Central memory CD4-positive, alpha-beta T cell (primary cell): ENCODE data around the gene SLC25A22.

ENCODE experiments used
- DNase-seq: peaks from one replicate; pipeline ENCODE4 v3.0.0; 2022

SLC25A22 gene

DNA sequence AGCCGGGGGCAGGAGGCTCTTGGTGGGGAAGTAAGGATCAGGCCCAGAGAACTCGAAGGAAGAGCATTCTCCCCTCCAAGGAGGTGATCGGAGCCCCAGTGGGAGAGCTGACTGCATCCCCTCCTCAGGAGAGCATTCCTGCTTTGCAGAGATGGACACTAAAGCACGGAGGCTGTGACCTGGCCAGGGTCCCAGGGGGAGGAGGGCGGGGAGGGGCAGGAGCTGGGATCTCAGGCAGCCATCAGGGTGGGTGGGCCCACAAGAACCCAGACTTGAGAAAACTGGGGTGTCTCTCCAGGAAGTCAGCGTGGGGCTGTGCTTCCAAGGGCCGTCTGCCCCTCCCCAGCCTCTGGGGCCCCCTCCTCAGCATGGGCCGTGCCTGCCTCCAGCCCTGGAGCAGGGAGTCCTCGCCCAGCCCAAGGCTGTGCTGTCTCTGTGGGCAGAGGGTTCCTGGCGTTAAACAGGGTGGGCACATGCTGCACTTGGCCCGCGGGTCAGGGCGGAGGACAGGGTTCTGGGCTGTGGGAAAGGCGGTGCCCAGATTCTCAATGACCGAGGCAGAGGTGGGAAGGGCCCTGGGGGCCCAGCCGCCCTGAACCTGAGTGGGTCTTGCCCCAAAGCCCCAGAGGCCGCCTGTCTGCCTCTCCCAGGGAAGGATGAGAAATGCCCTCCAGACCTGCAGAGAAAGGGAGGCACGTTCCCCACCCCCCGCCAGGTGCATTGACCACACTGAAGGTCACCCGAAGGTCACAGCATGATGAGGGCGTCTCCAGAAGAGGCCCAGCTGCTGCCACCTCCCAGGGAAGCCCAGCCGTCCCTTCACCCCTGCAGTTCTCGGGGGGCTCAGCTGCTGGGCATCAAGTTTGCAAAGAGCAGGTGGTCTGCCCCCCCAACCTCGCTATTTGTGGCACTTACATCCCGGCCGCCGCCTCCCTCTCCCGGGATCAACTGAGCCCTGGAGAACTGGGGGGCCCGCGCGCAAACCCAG, 8.8 kb downstream of the SLC25A22 start:
- no peak for DNase-seq

DNA sequence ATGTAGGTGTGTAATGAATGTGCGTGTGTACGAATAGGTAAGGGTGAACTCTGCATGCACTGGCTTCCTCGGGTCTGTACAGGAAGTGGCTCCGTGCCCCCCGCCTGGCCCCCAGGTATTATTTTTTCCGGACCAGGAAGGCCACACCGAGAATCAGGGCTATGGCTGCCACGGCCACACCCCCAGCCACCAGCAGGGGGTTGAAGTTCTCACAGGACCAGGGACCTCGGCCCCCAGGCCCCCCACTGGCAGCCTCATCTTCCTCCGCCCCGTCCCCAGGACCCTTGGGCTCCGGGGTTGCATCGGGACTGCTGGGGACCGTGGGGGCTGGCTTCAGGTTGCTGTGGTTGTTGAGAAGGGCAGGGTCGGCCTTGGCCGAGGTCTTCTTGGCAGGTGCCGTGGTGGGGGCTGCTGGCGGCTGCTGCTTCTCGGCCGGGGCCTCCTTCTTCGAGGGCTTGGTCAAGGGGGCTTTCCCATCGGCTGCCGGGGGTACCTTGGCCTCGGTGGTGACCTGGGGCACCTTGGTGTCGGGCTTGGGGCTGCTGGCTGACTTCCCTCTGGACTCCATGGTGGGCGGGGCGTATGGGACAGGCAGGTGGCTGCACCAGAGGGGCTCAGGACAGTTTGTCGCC, 10.0 kb downstream of the SLC25A22 start:
- no peak for DNase-seq

DNA sequence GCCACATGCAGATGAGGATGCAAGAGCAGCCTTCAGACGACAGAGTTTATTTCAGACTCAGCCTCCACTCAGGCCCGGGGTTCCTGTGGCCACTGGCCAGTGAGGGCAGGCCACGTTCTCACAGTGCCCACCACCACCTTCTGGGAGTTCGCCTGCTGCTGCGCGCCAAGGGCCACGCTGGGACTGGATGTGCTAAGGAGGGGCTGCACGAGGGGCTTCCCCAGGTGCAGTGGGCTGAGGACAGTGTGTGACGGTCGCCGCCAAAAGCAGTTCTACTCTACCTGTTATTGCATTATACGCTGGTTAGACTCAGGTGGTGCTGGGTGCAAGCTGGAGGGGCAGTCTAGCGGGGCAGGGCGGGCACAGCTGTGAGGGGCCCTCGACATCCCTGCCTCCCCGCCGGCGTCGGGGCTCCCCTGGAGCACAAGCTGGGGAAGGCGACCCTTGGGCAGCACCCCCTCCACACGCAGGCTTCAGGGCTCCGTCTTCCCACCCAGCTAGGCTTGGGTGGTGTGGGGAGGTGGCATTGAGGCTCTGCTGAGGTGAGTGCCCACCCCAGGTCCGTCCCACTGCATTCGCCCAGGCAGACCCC, 10.9 kb downstream of the SLC25A22 start:
- DNase-seq: no peak

DNA sequence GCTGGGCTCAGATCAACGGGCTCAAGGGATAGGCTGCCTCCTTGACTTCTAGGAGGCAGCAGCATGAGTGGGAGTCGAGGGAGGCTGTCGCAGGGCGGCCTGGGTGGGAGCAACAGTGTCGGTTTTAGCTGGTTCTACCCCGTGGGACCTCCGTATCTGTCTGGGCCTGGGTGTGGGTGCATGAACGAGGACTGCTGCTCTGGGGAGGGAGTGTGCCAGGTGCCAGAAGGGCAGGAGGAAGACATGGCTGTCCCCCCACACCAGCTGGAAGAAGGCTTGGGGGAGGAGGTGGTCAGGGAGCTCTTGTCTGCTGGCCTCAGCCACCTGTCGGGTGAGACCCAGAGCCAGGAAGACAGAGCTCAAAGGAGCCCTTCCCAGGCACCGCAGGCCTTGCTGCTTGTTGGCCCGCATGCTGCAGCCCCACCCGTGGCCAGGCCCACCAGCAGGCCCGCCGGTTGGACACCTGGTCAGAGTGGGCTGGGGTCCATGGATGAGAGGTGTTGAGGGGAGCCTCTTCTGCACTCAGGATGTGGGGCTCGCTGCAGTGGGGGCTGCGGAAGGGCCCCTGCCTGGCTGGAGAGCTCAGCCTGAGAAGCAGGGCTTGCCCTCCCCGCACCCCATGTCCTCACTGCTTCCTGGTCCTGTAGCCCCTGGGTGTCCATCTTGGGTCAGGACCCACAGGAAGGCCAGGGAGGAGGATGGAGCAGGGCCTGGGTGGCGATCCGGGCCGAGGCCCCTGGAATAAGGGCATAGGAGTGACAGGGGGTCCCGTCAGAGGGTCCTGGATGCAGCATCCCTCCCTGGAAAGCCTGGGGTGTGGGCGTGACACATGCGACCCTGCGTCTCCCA, 11.6 kb downstream of the SLC25A22 start:
- no peak for DNase-seq

DNA sequence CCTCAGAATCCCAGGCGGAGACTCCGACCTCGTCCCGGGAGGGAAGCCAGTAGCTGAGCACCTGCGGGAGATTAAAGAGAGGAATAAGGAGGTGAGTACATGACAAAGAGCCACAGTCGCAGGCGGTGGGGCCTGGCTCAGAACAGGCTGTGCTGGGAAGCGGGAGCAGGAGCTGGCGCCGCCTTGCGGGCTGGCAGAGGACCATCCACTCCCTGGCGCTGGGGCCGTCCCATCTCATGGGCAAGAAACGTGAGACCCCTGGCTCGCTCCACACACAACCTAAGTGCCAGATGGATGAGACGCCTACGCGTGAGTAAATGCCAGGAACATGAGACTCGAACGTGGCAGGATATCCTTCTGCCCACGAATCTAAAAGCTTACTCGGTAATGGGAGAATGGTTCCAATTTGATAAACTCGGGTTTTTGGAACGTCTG, 14.5 kb downstream of the SLC25A22 start:
- DNase-seq: no peak

DNA sequence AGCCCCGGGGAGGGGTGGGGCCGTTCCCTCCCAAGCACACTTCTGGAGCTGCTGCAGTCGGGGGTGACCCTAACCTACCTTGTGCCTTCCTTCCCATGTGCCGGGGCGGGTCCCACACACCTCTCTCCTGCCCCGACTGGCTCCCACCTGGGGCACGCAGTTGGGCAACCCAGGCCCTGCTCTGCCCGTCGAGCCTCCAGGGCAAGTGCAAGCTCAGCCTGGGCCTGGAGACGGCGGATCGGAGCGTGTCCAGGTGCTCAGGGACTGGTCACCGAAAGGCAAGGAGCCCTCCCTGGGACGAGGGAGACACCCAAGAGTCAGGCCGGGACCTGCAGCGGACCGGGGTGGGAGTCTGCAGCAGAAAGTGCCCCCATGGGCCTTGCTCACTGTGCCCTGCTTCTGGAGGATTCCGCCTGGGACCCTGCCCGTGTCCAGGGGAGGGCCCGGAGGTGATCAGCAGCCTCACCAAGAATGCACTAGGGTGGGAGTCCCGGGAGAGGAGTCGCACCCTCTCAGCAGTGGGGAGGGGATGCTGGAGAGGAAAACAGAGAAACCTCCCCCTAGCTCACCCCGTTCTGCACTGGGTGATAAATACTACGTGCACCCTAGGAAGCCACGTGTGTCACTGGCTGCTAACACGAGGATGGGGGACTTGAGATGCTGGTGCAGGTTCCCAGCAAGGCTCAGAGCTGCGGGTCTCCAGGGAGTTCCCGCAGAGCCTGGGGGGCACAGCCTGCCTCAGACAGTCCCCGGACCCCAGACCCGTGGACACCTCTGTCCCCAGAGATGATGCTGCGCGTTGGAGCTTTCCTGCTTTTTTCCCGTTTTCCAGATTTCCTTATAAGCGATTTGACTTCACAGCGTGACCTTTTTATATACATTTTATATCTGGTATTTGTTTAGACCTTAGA, 15.6 kb downstream of the SLC25A22 start:
- DNase-seq: no peak

DNA sequence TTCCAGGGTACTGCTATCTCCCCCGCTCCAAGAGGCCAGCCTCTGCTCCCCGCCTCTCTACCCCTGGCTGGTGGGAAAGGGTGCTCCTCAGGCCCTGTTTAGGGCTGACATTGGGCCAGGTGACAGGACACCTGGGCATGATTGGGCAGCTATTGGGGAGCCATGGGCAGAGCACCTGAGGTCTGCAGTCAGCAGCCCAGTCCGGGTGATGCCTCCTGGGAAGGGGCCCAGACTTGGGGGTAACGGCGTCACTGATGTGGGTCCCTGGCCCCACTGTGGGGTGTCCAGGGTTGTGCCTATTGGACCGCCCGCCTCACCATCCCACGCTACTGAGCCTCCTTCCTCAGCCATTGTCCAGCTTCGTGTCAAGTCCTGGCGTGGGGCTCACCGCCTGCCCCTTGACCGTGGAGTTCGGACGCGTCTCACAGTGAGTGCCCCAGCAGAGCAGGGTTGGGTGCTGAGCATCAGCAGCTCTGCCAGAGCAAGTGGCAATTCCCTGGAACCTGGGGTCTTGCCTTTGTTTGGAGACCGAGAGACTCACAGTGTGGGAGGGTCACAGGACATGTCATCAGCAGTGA, 18.0 kb downstream of the SLC25A22 start:
- no peak for DNase-seq

DNA sequence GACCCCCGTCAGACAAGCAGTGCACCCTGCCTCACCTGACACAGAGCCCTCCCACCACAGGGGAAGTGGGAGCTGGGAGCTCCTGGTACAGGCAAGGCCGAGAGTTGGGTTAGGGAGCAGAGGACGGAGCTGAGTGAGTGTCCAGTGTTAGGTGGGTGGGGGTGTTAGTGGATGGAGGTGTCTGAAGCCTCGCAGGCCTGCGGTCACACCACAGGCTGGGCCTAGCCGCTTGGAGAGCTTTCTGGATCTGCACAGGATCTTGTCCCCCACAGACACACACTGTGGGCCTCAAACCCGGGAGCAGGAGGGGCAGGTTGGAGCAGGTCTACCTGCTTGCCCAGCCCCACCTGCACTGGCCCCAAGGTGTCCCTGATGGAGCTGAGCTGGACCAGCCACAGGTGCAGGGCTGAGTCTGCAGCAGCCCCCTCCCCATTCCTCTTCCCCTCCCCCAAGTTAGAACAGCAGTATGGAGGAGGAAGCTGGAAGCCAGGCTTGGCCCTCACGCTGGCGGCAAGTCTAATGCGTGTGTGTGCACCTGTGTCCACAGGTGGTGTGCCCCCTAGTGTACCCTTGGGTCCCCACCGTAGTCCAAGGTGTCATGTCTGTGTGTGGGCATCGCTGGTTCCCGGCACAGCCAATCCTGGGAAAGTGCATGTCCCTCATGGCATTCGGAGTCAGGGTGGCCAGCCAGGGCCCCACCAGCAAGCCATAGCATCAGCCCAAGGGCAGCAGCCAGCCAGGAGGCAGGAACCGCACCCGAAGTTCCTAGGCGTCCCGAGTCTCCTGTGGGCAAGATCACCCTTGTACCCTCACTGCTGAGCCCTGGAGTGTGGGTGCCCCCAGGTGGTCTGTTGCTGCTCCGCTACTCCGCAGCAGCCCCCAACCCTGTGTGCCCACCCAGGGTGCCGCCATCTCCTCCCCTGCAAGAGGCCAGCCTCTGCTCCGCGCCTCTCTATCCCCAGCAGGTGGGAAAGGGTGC, 18.8 kb downstream of the SLC25A22 start:
- DNase-seq: no peak

DNA sequence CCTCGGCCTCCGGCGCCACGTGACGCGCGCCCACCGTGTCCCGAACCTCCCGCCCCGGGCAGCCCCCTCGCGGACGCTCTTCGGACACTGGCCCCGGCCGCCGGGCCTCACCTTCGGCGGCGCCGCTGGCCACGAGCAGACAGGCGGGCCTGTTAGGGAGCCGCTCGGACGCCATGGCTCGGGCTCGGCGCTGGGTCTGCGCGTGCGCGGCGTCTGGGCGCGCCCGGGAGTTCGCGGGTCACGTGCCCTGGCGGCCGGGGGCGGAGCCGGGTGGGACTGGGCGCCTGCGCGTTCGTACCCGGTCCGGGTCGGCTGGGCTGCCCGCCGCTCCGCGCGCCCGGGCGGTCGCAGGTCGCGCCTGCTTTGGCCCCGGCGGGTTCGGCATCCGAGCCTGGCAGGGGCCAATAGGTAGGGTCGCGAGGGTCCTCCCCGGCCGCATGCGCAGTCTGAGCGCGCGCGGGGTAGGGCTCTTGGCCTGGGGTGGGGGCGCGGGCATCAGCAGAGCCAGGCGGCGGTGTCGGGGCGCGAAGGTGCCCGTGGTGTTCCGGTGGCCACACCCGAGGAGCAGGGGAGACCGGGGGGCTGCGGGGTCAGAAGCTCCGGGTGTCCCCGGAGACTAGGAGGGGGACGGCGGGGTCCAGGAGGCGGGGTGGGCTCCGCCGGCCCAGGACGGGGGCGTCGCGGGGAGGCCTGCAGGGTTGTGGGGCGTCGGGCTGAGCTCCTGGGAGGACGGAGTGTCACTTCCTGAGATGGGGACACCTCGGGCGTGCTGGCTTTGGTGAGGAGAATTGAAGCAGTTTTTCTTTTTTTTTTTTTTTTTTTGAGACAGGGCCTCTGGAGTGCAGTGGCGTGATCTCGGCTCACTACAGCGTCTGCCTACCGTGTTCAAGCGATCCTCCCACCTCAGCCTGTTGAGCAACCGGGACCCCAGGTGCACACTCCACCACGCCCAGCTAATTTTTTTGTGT, 20.5 kb downstream of the SLC25A22 start, which contains the start of gene GATD1:
Gene GATD1, minus strand, starts transcription at position 200 of the 968 bp plus-strand sequence. Its CDS starts 25 bp downstream, at position 175.
- DNase-seq: peak; percentile 91

DNA sequence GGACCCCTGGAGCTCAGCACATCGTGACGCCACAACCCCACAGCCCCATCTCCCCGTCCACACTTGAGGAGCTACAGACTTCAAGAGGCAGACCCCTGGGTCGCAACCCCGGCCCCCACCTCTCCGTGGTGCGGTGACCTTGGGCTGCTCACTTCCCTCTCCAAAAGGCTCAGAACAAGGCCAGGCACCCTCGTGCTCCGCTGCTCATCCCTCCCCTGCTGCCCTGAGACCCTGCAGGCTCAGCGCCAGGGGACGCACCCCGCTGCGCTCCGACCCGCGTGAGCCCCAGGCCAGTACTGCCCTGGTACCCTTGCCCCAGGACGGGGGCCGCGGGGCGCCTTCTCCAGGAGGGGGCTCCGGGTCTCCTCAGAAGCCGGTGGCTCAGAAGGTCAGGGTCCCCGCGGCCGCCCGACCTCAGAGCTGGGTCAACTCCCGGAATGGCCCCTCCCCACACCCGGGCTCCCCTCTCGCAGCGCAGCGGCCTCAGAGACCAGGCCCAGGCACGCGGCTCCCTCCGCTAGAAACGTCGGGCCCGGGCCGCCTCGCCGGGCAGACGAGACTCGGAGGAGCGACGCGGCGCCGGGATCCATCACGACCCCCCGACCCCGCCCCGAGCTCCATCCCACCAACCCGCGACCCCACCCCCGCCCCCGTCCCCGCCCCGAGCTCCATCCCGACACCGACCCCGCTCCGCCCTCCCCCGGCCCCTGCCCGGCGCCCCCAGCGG, 21.4 kb downstream of the SLC25A22 start:
- no peak for DNase-seq

DNA sequence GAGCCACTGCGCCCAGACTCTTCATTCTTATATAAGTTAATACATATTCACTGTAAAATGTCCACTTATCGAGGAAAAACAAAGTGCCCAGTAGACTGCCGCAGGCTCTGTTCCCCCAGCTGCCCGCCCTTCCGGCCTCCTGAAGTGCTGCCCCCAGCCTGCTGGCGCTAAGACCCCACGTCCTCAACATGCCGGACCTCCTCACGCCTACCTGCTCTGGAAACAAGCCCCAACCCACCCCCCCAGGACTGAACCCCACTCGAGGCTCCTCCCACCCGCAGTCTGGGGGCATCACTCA, 21.9 kb downstream of the SLC25A22 start:
- no peak for DNase-seq

DNA sequence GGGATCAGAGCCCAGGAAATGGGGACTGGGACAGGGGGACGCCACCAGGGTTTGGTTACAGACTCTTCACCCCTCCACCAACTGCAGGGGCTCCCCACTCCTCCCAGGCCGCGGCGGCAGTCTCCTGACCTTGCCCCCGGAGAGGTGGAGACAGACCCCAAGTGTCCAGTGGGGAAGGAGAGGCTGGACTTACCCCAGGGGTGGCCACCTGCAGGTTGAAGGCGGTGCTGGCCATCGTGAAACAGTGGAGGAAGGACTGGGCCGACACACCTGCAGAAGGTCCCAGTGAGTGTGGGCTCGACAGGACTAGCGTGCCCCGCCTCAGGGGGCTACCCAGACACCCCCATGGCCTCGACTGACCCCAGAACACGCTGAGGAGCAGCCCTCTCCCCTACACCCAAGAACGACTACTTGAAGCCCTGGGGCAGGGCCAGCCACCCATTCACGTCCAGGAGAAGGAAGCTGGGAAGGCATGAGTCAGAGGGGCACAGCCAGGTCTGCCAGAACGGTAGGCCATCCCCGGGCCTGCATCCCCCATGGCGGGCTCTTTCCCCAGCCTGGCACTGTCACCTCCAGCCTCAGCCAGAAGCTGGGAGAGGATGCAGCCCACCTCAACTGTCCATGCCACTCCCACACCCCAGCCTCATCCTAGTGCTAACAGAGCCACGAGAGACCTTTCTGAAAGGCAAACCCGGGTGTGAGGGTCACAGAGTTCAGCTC, 23.0 kb downstream of the SLC25A22 start:
- no peak for DNase-seq

DNA sequence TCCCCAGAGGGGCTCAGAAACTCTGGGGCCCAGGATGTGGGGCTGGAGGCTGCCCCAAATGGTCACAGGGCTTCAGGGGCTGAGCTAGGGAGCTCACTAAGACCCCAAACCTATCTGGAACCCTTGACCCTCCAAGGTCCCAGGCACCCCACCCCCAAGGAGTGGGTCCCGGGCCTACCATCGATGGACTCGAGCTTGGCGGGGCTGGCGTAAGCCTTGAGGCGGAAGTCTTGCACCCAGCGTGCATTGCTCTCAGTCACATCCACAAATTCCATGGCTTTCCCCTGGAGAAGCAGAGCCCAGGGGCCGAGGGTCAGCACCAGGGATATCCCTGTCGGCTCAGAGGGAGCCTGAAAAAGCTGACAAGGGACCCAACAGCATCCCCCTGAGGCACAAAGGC, 24.3 kb downstream of the SLC25A22 start:
- no peak for DNase-seq

DNA sequence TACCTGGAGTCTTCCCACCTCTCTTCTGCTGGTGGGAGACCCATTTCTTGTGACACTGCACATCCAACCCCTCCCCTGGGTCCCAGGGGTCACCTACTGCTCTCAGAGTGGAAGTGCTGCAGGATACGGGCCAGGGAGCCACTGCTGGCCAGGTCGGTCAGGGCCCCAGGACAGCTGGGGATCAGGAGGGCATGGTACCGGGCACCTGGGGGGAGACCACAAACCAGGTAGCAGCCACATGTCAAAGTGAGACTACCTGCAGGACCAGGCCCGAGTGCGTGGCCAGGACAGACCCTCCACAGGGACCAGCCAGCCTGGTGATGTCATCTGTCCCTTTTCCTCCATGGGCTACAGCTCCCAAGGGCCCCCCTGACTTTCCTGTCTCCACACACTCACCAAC, 24.7 kb downstream of the SLC25A22 start:
- no peak for DNase-seq

DNA sequence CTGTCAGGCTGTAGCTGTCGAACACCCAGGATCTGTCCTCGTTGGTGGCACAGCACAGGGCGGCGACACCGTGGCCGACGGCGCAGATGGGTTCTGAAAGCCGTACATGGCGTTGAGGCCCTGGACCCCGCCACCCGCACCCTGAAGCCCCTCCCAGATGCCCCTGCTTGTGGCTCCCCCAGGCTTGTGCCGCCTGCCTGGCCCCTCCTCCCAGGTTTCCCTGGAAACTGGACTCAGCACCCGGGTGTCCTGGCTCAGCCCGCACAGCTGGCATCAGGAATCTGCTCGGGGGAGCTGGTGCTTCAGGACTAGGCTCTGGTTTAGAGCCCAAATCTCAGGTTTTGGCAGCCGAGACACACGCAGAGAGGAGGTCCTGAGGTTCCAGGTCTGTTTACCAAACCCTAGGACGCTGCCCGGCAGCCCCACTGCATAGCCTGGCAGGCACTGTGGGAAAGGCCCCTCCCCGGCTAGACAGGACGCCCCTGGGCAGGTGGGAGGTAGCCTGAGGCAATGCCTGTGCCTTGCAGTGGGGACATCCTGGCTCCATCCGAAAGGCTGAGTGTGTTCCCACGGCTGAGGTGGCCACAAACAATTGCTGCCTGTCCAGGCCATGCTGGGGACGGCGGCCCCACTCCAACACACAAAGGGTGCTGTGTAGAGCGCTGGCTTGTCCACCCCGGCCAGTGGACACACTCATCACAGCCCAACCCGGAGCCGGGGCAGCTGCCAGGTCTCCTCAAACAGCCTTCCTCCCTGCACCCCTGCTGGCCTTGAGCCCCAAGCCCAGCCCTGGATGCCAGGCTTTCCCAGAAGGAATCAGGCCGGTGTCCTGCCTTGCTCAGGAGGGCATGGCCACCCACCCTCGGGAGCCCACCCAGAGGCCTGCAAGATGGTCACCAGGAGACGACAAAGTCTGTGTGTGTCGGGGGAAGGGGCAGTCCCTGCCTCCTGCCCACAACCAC, 25.4 kb downstream of the SLC25A22 start:
- DNase-seq: no peak

DNA sequence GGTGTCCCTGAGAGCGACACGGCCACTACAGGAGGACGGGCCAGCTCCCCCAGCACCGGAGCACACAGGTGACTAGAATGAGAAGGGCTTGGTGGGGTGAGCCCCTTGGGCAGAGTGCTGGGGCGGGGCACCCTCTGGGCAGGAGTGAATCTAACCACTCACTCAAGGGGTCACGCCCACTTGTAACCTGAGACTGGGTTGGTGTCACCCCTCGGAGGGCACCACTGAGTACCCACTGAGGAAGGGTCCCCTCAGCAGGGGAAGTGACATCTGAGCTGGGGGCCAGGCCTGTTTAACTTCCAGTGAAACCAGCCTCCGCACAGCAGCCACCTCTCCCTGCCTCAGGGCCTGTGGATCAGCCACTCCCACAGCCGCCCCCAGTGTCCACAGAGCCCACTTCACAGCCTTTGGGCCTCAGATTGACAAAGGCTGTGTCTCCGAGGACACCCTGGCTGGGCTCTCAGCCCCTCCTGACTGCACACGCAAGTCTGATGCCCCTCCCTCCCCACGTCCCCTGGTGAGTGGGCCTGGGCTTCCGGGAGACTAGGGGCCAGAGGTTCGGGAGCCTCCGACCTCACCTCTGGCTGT, 26.4 kb downstream of the SLC25A22 start:
- DNase-seq: no peak
